DND-41 (cell line): ENCODE measurements around the gene DPYSL4.

ENCODE experiments used
- ATAC-seq: fragments of 200-7000 bp; cut with Tn5 transposase; 3 replicates; pipeline ENCODE4 v1.9.1; 2021; ENCODE audit warnings: low read depth; ENCODE audit not compliant: insufficient read depth
- DNase-seq: peaks from one replicate; pipeline ENCODE4 v3.0.0-alpha.2; 2020
- H2AFZ ChIP-seq: 2 replicates; pipeline ENCODE4 v1.6.0; 2012; ENCODE audit warnings: low read depth, low read length
- H3K27ac ChIP-seq: 2 replicates; pipeline ENCODE4 v1.5.1; 2012; ENCODE audit warnings: low read length, inconsistent platforms
- H3K27me3 ChIP-seq: fragments of 200-600 bp; sonication (generic); 2 replicates; pipeline ENCODE4 v1.6.0; 2012; ENCODE audit warnings: low read length, mild to moderate bottlenecking, inconsistent platforms; ENCODE audit not compliant: insufficient read depth, poor library complexity
- H3K36me3 ChIP-seq: 2 replicates; pipeline ENCODE4 v1.5.1; 2012; ENCODE audit warnings: low read length, inconsistent platforms; ENCODE audit not compliant: insufficient read depth
- H3K4me1 ChIP-seq: 2 replicates; pipeline ENCODE4 v1.5.1; 2012; ENCODE audit warnings: mild to moderate bottlenecking, low read length; ENCODE audit not compliant: insufficient read depth
- H3K4me2 ChIP-seq: 2 replicates; pipeline ENCODE4 v1.6.0; 2012; ENCODE audit warnings: mild to moderate bottlenecking, moderate library complexity, low read length, inconsistent platforms; ENCODE audit not compliant: insufficient read depth
- H3K4me3 ChIP-seq, 2 experiments: fragments of 200-600 bp in 1 of 2; shearing (Covaris generic) in 1 of 2; 2 replicates each; pipeline ENCODE4 v1.5.1; 2012 to 2016; ENCODE audit warnings: inconsistent platforms in 2 of 2, low read length in 2 of 2, mild to moderate bottlenecking in 2 of 2, low read depth in 1 of 2, moderate library complexity in 1 of 2
- H3K79me2 ChIP-seq: 2 replicates; pipeline ENCODE4 v1.6.0; 2012; ENCODE audit warnings: low read length, inconsistent platforms; ENCODE audit not compliant: insufficient read depth
- H3K9ac ChIP-seq: 2 replicates; pipeline ENCODE4 v1.6.0; 2012; ENCODE audit warnings: low read depth, mild to moderate bottlenecking, inconsistent platforms, low read length, moderate library complexity
- H3K9me3 ChIP-seq: 2 replicates; pipeline ENCODE4 v1.5.1; 2012; ENCODE audit warnings: low read length, moderate library complexity, mild to moderate bottlenecking, inconsistent platforms; ENCODE audit not compliant: insufficient read depth, severe bottlenecking
- H4K20me1 ChIP-seq: 2 replicates; pipeline ENCODE4 v1.6.0; 2012; ENCODE audit warnings: low read length; ENCODE audit not compliant: insufficient read depth
- CTCF ChIP-seq: IDR thresholded peaks from 2 replicates; pipeline ENCODE4 v1.5.1; 2012; ENCODE audit warnings: borderline replicate concordance, low read length, moderate library complexity, mild to moderate bottlenecking; ENCODE audit not compliant: poor library complexity, severe bottlenecking; ENCODE audit errors: extremely low read depth
- EZH2 ChIP-seq: IDR thresholded peaks from 3 replicates; pipeline ENCODE4 v1.6.1; 2012; ENCODE audit warnings: borderline replicate concordance, low read depth, mild to moderate bottlenecking, moderate library complexity, low read length, inconsistent platforms; ENCODE audit not compliant: severe bottlenecking

The DPYSL4 gene

GRCh38 chr10:132243141-132243540, 56.4 kb downstream of the DPYSL4 start:
- no peak overlapping the region for H3K27ac ChIP-seq
- H3K9me3 ChIP-seq: no peaks in the 10 kb centered on the region
- ATAC-seq (no peak), DNase-seq (no peak)
- H3K4me2 ChIP-seq: no peak overlapping the region
- no peaks in the 10 kb centered on the region; the same call in 1 of the 2 replicates for H4K20me1 ChIP-seq
- H3K9ac ChIP-seq: no peak overlapping the region
- no peaks in the 10 kb centered on the region for H3K27me3 ChIP-seq
- H3K4me1 ChIP-seq: no peaks in the 10 kb centered on the region
- no peaks in the 10 kb centered on the region for H3K36me3 ChIP-seq
- TF ChIP-seq EZH2 (no peak), CTCF (no peak)
- no peak overlapping the region for H3K4me3 ChIP-seq
- no peaks in the 10 kb centered on the region for H3K79me2 ChIP-seq
- no peak overlapping the region for H2AFZ ChIP-seq

- Histone ChIP-seq H3K4me1 (no peaks in the 10 kb centered on the region), H3K4me2 (no peak overlapping the region), H3K36me3 (no peaks in the 10 kb centered on the region), H3K9me3 (no peaks in the 10 kb centered on the region), H3K9ac (no peak overlapping the region), H3K27me3 (no peaks in the 10 kb centered on the region), H3K27ac (no peak overlapping the region), H2AFZ (no peak overlapping the region), H3K4me3 (no peak overlapping the region), H3K79me2 (no peaks in the 10 kb centered on the region), H4K20me1 (no peaks in the 10 kb centered on the region; the same call in 1 of the 2 replicates)
- TF ChIP-seq CTCF (no peak), EZH2 (no peak)
- DNase-seq: no peak
- ATAC-seq: no peak
Measured at GRCh38 chr10:132243626-132244025, 56.9 kb downstream of the DPYSL4 start.

GRCh38 chr10:132245056-132245455, 58.3 kb downstream of the DPYSL4 start:
- Histone ChIP-seq H3K4me3 (no peak overlapping the region), H3K9me3 (no peaks in the 10 kb centered on the region), H3K9ac (no peak overlapping the region), H2AFZ (no peak overlapping the region), H3K27me3 (no peaks in the 10 kb centered on the region), H4K20me1 (no peaks in the 10 kb centered on the region), H3K79me2 (no peaks in the 10 kb centered on the region), H3K36me3 (no peaks in the 10 kb centered on the region), H3K4me1 (no peaks in the 10 kb centered on the region), H3K27ac (no peak overlapping the region), H3K4me2 (no peak overlapping the region)
- ATAC-seq: no peak
- DNase-seq: no peak
- TF ChIP-seq EZH2 (no peak), CTCF (no peak)

GRCh38 chr10:132246296-132246695, 59.5 kb downstream of the DPYSL4 start:
- Histone ChIP-seq H3K4me2 (no peak overlapping the region), H3K36me3 (no peaks in the 10 kb centered on the region), H4K20me1 (no peaks in the 10 kb centered on the region), H3K4me3 (no peak overlapping the region), H3K79me2 (no peaks in the 10 kb centered on the region), H2AFZ (no peak overlapping the region), H3K9ac (no peak overlapping the region), H3K27ac (no peak overlapping the region), H3K27me3 (no peaks in the 10 kb centered on the region), H3K9me3 (no peaks in the 10 kb centered on the region), H3K4me1 (no peaks in the 10 kb centered on the region)
- no peak for TF ChIP-seq EZH2
- TF ChIP-seq CTCF: no peak
- ATAC-seq (no peak), DNase-seq (no peak)
